Transverse colon (tissue), 3 donors: ENCODE results near the gene TCF21.

ENCODE experiments used
- EP300 ChIP-seq: sonication (generic); formaldehyde crosslinking; IDR thresholded peaks from one replicate; pipeline ENCODE4 v1.6.1; 2017; ENCODE audit warnings: antibody characterized with exemption, low read depth
- POLR2A ChIP-seq: fragments of 450-650 bp; IDR thresholded peaks from one replicate; pipeline ENCODE4 v1.6.1; 2016; ENCODE audit warnings: antibody characterized with exemption, mild to moderate bottlenecking, moderate library complexity
- TF ChIP-seq, protein P1 (sequence below), 5 experiments: fragments of 200-600 bp in 3 of 5; fragments of 450-650 bp in 2 of 5; sonication (generic) in 3 of 5; IDR thresholded peaks; 1 replicate in 2 of 5; 2 replicates in 3 of 5; pipeline ENCODE4 v1.5.1; 2016 to 2017; ENCODE audit warnings: antibody characterized with exemption in 5 of 5, inconsistent platforms in 3 of 5, mild to moderate bottlenecking in 2 of 5, moderate library complexity in 1 of 5

DNA sequence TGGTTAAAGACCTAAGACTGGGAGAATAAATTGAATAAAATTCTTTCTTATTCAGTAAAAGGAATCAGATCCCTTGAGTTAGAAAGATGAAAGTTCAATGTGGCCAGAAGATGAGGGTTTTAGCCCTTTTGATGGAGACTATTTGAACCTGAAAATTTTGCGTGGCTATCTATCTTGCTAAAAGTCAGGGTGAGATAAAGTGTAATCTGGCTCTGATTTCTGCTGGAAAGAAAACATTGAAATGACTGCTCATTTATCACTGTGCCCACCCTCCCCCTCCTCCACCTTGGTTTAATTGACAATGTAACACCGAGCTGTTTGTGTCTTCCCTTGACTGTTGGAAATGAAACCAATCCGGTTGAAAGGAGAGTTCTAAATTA lies 32.9 kb upstream of the TCF21 start:
- TF ChIP-seq, protein P1, sequence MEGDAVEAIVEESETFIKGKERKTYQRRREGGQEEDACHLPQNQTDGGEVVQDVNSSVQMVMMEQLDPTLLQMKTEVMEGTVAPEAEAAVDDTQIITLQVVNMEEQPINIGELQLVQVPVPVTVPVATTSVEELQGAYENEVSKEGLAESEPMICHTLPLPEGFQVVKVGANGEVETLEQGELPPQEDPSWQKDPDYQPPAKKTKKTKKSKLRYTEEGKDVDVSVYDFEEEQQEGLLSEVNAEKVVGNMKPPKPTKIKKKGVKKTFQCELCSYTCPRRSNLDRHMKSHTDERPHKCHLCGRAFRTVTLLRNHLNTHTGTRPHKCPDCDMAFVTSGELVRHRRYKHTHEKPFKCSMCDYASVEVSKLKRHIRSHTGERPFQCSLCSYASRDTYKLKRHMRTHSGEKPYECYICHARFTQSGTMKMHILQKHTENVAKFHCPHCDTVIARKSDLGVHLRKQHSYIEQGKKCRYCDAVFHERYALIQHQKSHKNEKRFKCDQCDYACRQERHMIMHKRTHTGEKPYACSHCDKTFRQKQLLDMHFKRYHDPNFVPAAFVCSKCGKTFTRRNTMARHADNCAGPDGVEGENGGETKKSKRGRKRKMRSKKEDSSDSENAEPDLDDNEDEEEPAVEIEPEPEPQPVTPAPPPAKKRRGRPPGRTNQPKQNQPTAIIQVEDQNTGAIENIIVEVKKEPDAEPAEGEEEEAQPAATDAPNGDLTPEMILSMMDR (IDR thresholded peaks at IDR 0.05), result no peak
- TF ChIP-seq POLR2A, result no peak
- TF ChIP-seq EP300, result no peak
